HuH-7 (cell line): ENCODE results near the gene STAT1.

Source experiments
- DNase-seq: peaks from one replicate; pipeline ENCODE4 v3.0.0; 2011; ENCODE audit warnings: low spot score

The STAT1 gene

DNA sequence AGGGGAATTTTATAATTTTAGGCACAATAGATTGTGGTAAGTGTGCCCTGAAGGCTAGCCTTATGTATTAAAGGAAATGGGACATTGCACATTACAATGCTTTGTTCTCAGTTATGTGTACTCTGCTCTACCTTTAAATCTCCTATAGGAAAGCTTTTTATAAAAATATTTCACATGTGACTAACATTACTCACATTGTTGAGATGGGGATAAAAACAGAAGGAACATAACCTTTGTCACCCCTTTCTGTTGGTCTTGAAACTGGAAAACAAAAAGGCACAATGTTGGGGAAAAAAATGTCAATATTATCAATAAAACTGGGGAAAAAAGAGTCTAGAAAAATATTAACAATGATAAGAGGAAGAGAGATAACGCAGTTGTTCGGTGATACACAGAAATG is 17.3 kb upstream of the STAT1 start:
- DNase-seq, result no peak

DNA sequence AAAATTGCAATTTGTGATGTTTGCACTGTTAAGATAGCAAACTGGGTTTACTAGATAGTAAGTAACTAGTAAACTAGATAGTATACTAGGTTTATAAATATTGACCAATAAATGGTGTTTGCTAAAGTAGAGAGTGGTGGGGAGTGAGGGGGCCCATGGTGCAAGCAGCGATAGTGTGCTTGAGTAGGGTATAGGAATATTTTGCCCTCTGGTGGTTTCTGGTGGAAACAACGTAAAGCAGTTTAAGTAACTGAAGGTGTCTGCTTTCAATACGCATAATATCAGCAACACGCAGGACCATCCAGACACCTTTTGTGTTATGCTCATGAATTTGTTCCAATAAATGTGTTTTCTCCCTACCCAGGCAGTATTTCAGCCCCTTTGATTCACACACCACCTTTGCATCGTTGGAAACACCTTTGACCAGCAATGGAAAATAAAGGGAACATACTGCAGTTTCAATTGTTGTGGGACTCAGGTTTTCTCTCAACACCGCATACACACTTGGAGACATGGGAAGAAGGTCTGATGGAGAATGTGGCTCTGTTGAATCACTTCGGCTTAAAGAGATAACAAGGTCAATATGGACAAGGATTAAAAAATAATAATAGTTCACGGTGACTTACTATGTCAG is 16.7 kb upstream of the STAT1 start:
- peak; percentile 34 for DNase-seq

DNA sequence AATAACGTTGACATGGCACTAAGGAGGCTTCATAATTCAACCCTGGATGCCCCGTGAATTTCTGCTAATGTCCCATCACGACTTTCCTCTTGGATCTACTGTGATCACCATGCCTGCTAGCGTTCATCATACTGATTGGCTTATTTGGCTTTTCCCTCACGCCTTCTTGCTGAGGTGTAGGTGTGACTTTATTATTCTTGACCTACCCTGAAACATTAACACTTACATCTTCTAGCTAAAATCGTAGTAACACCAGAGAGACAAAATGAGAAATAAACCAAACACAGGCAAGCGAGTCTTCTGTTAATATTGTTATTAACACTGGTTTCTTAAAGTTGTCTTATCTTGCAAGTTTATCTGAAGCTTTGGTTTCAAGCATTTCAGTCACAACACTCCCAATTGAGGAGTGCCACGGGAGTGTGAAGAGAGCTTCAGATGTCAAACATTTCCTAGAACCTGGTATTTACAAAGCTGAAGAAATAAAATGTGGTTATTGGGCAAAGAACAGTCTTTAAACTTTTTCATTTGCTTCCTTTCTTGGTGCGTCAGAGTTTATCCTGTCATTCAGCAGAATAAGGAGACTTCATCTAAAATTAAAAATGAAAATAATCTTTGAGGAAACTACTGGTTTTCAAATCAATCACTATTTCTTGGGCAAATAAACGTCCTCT is 15.4 kb upstream of the STAT1 start:
- no peak for DNase-seq

DNA sequence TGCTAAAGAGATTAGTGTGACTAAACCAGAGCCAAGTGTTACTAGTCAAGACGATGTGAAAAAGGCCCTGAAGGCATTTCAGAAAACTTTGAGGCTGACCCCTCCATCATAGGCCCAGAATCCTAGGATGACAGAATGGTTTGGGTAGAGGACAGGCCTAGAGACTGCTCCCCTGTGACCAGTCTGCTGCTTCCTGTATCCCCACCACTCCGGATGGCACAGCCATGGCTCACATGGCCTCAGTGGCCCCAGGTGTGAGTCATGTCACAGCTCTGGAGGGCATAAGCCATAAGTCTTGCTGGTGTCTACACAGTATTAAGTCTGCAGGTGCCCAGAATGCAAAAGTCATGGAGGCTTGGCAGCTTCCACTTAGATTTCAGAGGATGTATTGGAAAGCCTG is 12.4 kb upstream of the STAT1 start:
- DNase-seq, result no peak

DNA sequence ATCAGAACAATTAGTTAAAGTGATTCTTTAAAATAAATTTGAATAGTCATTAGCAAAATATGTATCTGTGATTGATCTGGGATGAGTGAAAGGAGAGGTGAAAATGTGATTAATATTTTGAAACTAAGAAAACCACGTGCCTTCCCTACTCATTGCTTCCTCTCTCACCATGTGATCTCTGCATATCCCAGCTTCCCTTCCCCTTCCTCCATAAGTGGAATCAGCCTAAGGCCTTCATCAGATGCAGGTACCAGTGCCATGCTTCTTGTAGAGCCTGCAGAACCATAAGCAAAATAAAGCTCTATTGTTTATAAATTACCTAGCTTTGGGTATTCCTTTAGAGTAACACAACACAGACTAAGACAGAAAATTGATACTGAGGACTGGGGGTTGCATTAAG is 11.2 kb upstream of the STAT1 start:
- DNase-seq, result no peak

DNA sequence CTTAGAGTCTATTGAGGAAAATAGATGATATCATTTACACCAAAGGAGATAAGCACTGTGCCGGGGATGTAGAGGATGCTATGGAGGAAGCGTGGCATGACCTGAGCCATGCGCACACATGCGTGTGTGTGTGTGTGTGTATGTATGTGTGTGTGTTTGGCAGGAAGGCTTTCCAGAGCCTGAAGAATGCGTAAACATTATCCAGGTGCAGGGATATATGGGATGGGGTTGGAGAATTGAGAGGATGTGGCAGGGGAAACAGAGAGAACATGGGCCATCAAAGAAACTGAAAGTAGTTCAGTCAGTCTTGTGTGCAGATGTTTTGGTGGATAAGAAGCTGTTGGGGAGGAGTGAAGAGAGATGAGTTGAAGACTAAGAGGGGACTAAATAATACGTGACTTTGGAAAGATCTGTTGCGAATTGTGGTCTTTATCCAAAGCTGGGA is 9.3 kb upstream of the STAT1 start:
- no peak for DNase-seq

DNA sequence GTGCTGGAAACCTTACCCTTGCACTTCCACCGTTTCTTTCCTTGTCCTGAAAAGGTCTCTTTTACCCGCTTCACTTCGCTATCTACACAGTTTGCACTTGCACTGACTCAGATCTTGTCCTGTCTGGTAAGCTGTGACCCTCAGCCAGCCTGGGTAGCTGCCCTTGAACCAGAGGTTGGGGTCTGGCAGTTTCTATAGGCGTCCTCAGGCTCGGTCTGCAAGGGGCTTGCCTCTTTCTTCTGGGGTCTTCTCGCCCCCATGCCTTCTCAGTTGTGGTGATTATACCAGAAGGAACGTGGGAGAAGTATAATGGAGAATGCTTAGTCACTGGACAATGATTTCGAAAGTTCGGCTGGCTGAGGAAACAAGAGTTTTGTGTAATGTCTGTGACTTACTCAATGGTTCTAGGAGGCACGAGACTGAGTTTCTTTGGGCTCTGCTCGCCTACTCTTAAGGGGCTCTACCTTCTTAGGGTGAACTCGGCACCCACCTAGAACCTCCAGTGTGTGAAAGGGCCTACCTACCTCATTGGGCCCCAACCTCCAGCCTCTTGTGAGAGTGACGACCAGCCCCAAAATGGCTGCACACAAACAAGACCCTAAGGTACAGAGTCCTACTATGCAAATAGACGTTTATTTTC is 6.9 kb upstream of the STAT1 start:
- DNase-seq, result peak; percentile 23

DNA sequence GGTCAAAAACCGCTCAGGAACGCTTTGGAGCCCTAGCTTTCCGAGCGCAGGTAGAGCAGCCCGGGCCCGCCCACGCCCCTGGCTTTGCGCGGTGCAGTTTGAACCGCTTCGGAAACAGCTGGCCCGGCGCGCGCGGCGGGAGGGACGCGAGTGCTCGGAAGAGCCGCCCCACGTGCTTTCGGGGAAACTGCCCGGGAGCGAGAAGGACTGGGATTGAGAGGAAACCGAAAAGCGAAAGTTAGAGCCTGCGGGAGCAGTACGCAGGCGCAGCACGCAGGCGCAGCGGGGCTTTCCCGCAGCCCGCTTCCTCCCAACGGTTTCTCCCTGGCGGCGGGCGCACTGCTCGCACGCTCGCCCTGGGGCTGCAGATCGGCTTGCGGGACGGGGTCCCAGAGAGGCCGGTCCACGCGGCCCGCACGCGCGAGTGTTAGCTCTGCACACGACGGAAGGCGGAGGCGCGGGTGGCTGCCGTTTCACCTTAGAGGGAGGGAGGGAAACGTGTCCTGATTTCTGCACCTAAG is 6.3 kb upstream of the STAT1 start:
- peak; percentile 97 for DNase-seq

DNA sequence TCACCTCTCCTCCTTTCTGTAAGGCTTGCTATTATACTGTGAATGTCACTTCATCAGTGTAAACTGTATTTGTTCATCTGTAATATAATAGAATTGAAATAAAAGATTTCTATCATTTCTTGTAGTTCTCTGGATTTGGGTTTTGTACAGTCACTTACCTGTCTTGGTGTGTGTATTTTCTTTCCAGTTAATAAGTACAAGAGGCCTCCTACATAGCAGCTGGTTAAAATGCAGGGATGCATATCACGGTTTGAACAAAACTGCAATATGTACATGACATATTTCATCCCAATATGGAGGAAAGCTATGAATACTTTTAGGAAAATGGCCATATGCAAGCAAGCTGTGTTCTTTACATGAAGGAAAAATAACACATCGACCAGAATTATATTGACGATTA is 5.4 kb upstream of the STAT1 start:
- no peak for DNase-seq

DNA sequence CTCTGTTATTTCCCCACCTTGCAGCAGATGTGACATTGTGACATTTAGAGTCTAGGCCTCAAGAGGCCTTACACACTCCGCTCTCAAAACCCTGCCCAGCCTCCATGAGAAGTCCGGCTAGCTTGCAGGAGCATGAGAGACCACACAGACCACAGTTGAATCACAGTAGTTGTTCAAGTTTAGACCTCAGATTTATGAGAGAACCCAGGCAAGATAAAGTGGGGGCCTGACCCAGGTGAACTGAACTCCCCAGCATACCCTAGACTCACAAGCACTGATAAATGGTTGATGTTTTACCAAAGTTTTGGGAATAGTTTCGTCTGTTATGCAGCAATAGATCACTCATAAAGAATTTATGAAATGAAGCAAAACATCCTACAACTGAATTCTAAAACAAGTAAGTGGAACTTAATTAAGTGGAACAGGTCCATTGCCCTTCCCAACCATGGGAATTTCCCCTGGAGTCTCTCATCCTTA is 4.7 kb upstream of the STAT1 start:
- no peak for DNase-seq

DNA sequence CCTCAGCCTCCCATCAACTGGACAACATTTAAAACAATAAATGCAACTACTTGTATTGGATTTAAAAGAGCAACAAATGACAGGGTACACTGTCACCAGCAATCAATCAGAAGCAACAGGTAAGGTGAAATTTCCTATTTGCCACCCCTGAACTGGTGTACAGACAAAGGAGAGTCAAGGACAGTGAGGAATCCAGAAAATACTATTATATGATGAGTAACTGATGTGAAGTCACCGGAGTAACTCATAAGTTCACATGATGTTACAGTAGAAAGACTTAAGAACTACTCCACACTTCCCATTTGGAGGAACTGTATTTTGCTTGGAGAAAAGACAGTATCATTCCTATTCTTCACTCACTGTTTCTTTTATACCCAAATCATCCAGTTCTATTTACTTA is 4.1 kb upstream of the STAT1 start:
- no peak for DNase-seq

DNA sequence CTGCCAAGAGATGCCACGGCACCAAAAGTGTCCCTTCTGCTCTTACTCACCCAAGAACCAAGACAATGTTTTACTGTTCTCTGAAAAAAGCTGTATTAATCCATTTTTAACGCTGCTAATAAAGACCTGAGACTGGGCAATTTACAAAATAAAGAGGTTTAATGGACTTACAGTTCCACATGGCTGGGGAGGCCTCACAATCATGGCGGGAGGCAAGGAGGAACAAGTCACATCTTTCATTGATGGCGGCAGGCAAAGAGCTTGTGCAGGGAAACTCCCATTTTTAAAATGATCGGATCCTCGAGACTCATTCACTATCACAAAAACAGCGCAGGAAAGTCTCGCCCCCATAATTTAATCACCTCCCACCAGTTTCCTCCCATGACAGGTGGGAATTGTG is 1.9 kb upstream of the STAT1 start:
- no peak for DNase-seq

DNA sequence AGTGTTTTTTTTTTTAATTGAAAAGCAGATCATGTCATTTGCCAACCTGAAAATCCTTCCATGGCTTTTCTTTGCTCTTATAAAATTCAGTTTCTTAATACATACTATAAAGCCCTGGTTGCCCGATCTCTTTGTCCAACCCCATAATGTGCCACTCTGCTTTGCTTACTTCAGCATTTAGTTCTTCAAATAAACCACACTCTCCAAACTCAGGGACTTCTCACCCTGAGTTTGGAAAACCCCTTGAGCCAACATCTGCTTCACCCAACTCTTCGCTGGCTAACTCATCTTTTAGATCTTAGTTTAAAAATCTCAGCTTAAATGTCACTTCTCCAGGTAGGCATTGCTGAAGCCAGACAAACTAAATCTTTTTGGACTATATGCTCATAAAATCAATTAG is 1.3 kb upstream of the STAT1 start:
- no peak for DNase-seq

DNA sequence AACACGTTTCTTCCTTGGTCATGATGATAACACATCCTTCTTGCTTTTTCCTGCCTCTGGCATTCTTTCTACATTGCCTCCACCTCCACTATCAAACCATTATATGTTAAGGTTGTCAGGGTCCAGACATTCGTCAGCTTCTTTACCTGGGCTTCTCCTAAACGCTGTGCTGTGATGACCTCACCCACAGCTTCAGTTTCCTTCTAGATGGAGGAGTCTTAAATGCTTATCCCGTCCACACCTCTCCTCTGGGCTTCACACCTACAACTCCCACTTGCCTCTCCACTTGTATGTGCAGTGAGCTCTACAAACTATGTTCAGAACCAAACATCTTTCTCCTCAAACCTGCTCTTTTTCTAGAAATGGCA is 666 bp upstream of the STAT1 start:
- no peak for DNase-seq

DNA sequence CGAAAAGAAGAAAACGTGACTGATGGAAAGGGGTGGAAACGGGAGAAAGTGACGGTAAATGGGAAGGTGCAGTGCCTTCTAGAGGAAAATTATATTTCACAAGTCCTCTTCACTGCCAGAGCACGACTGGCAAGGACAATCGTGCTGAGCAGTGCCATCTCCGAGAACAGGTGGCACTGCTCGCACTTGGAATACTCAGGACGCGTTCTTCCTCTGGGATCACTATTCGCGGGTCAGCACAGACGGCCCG is 364 bp downstream of the STAT1 start:
- DNase-seq, result no peak

DNA sequence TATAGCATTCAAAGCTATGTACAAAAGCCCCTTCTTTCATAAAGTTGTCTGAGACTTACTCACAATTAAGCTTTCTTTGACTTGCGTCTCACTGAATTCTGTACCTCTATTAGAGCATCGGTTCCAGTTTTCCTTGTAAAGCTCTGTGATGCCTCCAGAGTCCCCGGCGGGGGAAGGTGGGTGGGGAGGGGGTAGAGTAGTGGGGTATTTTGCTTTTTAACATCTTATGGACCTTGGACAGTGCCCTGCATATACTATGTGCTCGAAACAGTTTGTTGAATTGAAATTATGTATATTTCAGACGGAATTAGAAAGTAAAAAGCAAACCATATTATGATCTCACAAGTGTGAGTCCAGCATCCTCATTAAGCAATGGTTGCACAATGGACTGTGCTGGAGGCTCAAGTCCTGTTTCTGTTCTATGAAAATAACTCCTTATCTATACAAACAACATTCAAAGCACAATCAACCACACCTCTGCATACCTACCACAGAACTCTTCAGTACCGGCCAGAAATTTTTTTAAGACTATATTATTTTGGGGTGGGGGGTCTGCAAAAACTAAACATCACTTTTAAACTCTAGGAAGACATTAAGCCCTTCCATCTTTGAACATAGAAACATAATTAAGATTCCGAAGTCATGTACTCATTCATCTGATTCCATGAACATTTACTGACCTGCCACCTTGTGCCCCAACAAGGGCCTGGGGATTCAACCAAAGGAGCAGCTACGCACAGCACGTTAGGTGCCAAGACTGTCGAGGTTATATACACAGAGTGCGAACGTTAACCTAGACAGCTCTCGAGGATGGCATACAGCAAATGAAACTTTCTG is 908 bp downstream of the STAT1 start:
- DNase-seq, result peak; percentile 43

DNA sequence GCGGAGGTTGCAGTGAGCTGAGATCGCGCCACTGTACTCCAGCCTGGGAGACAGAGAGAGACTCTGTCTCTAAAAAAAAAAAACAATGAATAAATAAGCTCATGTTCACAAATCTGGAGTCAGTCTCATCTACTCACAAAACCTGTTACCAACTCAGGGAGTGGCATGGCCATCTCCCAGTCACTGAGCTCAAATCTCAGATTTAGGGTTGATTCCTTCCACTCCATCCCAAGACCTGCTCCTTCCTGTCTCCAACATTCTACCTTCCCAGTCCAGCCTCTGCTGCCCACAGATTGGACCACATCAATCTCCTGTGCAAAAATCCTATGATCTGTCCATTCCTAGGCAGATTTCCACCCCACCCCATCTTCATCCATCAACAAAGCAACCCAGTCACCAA is 1.6 kb downstream of the STAT1 start:
- no peak for DNase-seq

DNA sequence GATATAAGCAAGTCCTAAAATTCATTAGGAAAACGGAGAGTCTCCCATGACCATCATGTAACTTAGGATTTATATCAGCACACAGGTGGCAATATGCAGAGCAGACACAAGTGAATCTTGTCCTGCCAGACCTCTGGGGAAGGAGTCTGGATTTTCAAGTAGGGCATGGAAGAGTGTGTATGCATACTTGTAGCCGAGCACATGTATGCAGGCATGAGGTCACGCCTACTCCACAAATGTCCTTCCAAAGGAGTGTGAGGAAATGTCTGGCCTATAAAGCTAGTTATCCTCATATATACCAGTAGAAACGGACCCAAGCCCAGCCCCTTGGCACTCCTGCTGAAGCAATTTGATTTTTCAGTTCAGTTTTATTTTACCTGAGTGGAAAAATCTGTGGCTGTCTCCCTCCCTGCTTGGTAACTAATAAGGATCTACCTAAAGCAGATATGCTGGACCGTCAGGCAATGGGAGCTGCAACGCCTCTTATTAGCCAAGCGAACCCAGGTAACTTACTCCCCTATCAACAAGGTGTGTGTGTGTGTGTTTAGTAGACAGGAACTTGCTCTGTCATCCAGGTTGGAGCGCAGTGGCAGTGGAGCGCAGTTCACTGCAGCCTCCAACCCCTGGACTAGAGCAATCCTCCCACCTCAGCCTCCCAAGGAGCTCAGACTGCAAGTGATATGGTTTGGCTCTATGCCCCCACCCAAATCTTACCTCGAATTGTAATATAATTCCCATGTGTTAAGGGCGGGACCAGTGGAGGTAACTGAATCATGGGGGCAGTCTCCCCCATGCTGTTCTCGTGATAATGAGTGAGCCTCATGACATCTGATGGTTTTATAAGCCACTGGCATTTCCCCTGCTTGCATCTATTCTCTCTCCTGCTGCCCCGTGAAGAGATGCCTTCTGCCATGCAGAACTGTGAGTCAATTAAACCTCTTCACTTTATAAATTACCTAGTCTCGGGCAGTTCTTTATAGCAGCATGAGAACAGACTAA is 2.8 kb downstream of the STAT1 start:
- DNase-seq, result no peak

DNA sequence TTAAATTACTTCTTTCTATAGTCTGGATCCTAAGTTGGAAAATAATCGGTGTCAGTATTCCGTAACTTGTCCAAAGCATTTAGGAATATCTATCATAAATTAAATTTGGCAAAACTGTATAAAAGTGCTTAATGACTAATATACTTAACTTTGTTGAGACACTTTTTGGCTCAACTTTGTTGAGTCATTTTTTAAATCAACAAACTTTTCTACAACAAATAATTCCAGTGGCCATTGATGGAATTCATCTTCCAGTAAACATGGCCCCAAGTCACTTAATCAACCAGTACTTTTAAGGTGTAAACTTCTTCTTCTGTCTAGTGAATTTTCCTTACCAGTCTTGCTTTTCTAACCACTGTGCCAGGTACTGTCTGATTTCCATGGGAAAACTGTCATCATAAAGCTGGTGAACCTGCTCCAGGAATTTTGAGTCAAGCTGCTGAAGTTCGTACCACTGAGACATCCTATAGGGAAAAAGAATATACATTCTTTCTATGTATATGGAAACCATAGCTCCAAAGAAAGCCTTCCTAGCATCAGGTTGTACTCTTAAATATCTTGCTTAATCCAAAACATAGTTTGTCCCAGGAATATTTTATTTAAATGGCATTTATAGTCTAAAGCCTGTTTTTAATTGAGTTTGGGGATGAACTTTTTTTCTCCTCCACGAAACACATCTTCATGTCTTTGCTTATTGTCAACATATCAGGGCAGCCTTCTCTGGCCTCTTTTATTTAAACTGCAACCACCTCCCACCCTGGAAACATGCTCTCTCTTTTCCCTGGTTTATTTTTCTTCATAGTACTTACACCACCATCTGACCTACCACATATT is 4.2 kb downstream of the STAT1 start:
- no peak for DNase-seq

DNA sequence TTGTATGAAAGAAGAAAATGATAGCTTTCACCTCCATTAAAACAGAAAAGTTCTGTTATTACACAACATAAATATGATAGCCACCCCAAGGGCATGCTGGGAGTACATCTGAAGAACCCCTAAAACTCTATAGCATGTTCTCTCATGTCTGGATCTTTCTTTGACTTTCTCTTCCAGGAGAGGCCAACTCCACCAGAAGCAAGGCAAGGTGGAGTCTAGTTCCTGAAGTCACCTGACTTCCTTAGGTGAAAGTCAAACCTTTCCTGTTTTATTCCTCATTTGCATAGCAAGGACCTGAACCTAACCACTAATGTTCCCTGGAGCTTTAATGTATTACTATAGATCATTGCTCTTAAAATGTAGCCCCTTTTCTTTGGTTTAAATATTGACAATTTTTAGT is 5.7 kb downstream of the STAT1 start:
- DNase-seq, result no peak
